ENCODE measurements around the gene PCSK9.

PCSK9 gene

GRCh38 chr1:55047611-55048010 lies 8.3 kb downstream of the PCSK9 start:
- no peak for TF ChIP-seq CTCF (IDR thresholded peaks at IDR 0.05; ENCODE audit: low read depth, low read length)
- H3K36me3 ChIP-seq, result no peaks in the 10 kb centered on the region
- no peak for DNase-seq
- no peak overlapping the region for H3K27ac ChIP-seq
- no peak overlapping the region for H3K4me3 ChIP-seq (ENCODE audit: low read depth, low read length)
- H3K9me3 ChIP-seq (ENCODE audit: severe bottlenecking), result no peaks in the 10 kb centered on the region
- no peaks in the 10 kb centered on the region for H3K27me3 ChIP-seq (ENCODE audit: insufficient read depth, low read depth, severe bottlenecking)

DNA sequence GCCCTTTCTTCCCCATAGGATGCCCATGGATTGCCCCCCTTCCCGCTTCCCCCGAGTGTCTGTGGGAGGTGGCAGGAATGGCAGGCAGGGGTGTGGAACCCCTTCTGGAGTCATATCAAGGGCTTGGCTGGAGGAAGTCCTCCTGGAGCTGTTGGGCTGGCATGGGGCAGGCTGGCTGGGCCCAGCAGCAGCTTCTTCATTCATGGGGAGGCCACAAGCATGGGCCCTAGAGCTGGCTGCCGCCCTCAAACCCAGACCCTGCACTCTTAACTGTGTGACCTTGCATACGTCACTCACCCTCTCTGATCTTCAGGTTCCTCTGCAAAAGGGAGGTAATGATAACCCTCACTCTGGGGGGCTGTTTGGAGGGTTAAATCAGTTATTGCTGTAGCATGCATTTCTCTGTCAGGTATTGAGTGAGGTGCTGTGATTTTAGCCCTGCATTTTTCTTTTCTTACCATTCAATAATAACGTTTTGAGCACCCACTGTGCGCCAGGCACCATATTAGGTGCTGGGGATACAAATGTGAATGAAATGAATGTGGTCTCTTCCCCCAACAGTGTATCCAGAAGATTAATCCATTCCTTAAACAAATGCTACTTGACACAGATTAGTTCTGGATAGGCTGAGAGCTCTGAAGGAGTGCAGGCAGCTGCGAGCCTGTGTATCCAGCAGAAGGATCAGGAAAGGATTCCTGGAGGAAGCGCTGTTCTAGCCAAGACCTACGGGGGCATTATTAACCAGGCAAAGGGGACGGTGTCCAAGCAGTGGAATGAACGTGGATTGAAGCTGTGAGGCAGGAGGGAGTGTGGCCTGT lies 9.3 kb downstream of the PCSK9 start:
- no peak for TF ChIP-seq CTCF (IDR thresholded peaks at IDR 0.05; ENCODE audit: low read depth, low read length)
- DNase-seq, result peak; percentile 67
- H3K9me3 ChIP-seq (ENCODE audit: severe bottlenecking), result no peaks in the 10 kb centered on the region
- H3K36me3 ChIP-seq, result no peaks in the 10 kb centered on the region
- H3K27me3 ChIP-seq (ENCODE audit: insufficient read depth, low read depth, severe bottlenecking), result no peaks in the 10 kb centered on the region
- no peak overlapping the region for H3K27ac ChIP-seq
- H3K4me3 ChIP-seq (ENCODE audit: low read depth, low read length), result no peak overlapping the region

DNA sequence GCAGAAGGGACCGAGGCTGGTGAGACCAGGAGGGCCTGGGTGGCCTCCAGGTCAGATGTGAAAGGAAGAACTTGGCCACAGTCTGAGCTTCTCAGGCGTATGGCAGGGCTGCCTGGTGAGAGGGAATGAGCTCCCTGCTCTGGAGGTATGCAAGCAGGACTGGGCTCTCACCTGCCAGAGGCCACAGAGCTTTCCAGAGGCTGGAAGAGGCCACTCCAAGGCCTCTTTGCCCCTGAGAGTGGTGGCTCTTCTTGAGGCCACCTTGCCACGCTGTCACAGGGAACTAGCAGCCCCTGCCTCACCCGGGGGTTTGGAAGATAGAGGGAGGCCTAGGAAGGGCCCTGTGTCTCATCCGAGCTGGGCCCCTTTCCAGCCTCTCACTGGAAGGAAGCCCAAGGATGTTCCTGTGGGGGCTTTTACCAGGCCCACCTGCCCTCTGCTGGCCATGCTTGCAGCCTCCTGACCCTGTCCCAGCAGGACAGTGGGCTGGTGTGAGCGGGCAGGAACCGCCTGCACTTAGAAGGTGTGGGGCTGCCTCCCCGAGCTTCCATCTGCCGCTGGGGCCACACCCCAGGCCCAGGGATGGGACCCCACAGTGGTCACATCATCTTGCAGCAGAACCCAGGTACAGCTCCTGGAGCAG lies 10.0 kb downstream of the PCSK9 start:
- no peak overlapping the region for H3K4me3 ChIP-seq (ENCODE audit: low read depth, low read length)
- no peak overlapping the region for H3K27ac ChIP-seq
- no peaks in the 10 kb centered on the region for H3K9me3 ChIP-seq (ENCODE audit: severe bottlenecking)
- TF ChIP-seq CTCF (IDR thresholded peaks at IDR 0.05; ENCODE audit: low read depth, low read length), result peak; percentile 26; the same call in 1 of the 2 replicates
- no peaks in the 10 kb centered on the region for H3K27me3 ChIP-seq (ENCODE audit: insufficient read depth, low read depth, severe bottlenecking)
- H3K36me3 ChIP-seq, result no peaks in the 10 kb centered on the region
- no peak for DNase-seq

- no peaks in the 10 kb centered on the region for H3K27me3 ChIP-seq (ENCODE audit: insufficient read depth, low read depth, severe bottlenecking)
- H3K27ac ChIP-seq, result no peak overlapping the region
- no peaks in the 10 kb centered on the region for H3K36me3 ChIP-seq
- H3K9me3 ChIP-seq (ENCODE audit: severe bottlenecking), result no peaks in the 10 kb centered on the region
- TF ChIP-seq CTCF (IDR thresholded peaks at IDR 0.05; ENCODE audit: low read depth, low read length), result no peak
- DNase-seq, result no peak
- H3K4me3 ChIP-seq (ENCODE audit: low read depth, low read length), result no peak overlapping the region
Measured at GRCh38 chr1:55049914-55050278, 10.5 kb downstream of the PCSK9 start.

DNA sequence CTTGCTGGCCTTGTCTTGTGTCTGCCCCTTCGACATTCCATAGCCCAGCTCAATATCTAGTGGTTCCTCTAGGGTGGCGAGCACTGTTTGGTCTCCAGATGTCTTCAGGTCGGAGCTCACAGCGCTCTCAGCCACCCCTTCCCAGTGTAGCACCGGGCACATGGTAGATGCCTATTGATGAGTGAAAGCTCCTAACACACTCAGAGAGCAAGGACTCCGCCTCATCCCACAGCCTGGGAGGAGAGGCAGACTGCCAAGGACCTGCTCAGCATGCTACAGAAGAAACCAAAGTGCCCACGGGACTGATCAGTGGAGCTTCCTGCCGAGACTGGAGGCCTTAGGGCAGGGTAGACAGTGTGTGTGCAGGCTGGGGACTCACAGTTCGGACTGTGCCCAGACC lies 10.9 kb downstream of the PCSK9 start:
- DNase-seq, result no peak
- no peaks in the 10 kb centered on the region for H3K36me3 ChIP-seq
- H3K4me3 ChIP-seq (ENCODE audit: low read depth, low read length), result no peak overlapping the region
- TF ChIP-seq CTCF (IDR thresholded peaks at IDR 0.05; ENCODE audit: low read depth, low read length), result no peak
- H3K9me3 ChIP-seq (ENCODE audit: severe bottlenecking), result no peaks in the 10 kb centered on the region
- H3K27ac ChIP-seq, result no peak overlapping the region
- no peaks in the 10 kb centered on the region for H3K27me3 ChIP-seq (ENCODE audit: insufficient read depth, low read depth, severe bottlenecking)

Measured in WERI-Rb-1 (cell line).